ENCODE data around the gene DUSP8.

DUSP8 gene

GRCh38 chr11:1560649-1561251 is 11.3 kb downstream of the DUSP8 start:
- CTCF ChIA-PET, result interaction anchor here (0.7 to 4.4 kb wide), 2 partner anchors 14 kb away, joined by 3 to 21 read pairs; no protein-coding TSS in a partner anchor
- no peak for TF ChIP-seq CTCF (conservative IDR thresholded peaks at IDR 0.05; ENCODE audit: low read depth)
- POLR2A ChIA-PET (ENCODE audit: low non-redundant PET), result interaction anchor here (0.5 kb wide), 1 partner anchor 34 kb away, joined by 3 read pairs; no protein-coding TSS in a partner anchor
- peak overlapping the region; percentile 99 for H3K27ac ChIP-seq
- DNase-seq (ENCODE audit: low spot score), result no peak

- POLR2A ChIA-PET (ENCODE audit: low non-redundant PET), result interaction anchor here (0.5 kb wide), 1 partner anchor 34 kb away, joined by 3 read pairs; no protein-coding TSS in a partner anchor
- peak overlapping the region; percentile 99 for H3K27ac ChIP-seq
- no peak for DNase-seq (ENCODE audit: low spot score)
- CTCF ChIA-PET, result interaction anchor here (0.7 to 4.4 kb wide), 3 partner anchors 14 to 15 kb away, joined by 3 to 21 read pairs (median 7); no protein-coding TSS in a partner anchor
- no peak for TF ChIP-seq CTCF (conservative IDR thresholded peaks at IDR 0.05; ENCODE audit: low read depth)
These were observed 11.9 kb downstream of the DUSP8 start for GRCh38 chr11:1560002-1560648.

- ChIA-PET CTCF (interaction anchor here (0.6 to 4.4 kb wide), 3 partner anchors 13 to 591 kb away, joined by 6 to 21 read pairs (median 7); no protein-coding TSS in a partner anchor), POLR2A (ENCODE audit: low non-redundant PET) (interaction anchor here (0.6 kb wide), 1 partner anchor 15 kb away, joined by 3 read pairs; no protein-coding TSS in a partner anchor)
- peak; percentile 91 for DNase-seq (ENCODE audit: low spot score)
- no peak for TF ChIP-seq CTCF (conservative IDR thresholded peaks at IDR 0.05; ENCODE audit: low read depth)
- peak overlapping the region; percentile 99 for H3K27ac ChIP-seq
These were observed 12.7 kb downstream of the DUSP8 start for GRCh38 chr11:1559111-1559951.

GRCh38 chr11:1558775-1559110 is 13.3 kb downstream of the DUSP8 start:
- peak overlapping the region; percentile 99 for H3K27ac ChIP-seq
- no peak for TF ChIP-seq CTCF (conservative IDR thresholded peaks at IDR 0.05; ENCODE audit: low read depth)
- DNase-seq (ENCODE audit: low spot score), result no peak
- ChIA-PET POLR2A (ENCODE audit: low non-redundant PET) (interaction anchor here (0.6 kb wide), 1 partner anchor 16 kb away, joined by 3 read pairs; no protein-coding TSS in a partner anchor), CTCF (interaction anchor here (0.6 to 4.4 kb wide), 4 partner anchors 12 to 591 kb away, joined by 4 to 21 read pairs (median 6); no protein-coding TSS in a partner anchor)

- ChIA-PET POLR2A (ENCODE audit: low non-redundant PET) (interaction anchor here (0.6 kb wide), 1 partner anchor 16 kb away, joined by 3 read pairs; no protein-coding TSS in a partner anchor), CTCF (interaction anchor here (0.6 to 4.4 kb wide), 3 partner anchors 12 to 135 kb away, joined by 4 to 21 read pairs (median 7); no protein-coding TSS in a partner anchor)
- TF ChIP-seq CTCF (conservative IDR thresholded peaks at IDR 0.05; ENCODE audit: low read depth), result no peak
- peak; percentile 75 for DNase-seq (ENCODE audit: low spot score)
- peak overlapping the region; percentile 99 for H3K27ac ChIP-seq
These were observed 13.9 kb downstream of the DUSP8 start for GRCh38 chr11:1557904-1558774.
